Head of caudate nucleus (tissue), 42 donors: ENCODE results near the gene NBL1.
A peak's percentile ranks its signal among the peaks of the same experiment; 100 is the strongest.

Experiments
- DNase-seq, 42 donors: peaks; one replicate each; pipeline versions ENCODE4 v3.0.0 to v3.0.0-alpha.2; 2020 to 2021; ENCODE audit warnings: mixed read lengths in 7 of 42
- intact Hi-C: fragments of 100-400 bp; cut with DNase I; formaldehyde crosslinking; loops from one replicate; pipeline ENCODE4 v1.15.0; 2022

Gene NBL1

DNA sequence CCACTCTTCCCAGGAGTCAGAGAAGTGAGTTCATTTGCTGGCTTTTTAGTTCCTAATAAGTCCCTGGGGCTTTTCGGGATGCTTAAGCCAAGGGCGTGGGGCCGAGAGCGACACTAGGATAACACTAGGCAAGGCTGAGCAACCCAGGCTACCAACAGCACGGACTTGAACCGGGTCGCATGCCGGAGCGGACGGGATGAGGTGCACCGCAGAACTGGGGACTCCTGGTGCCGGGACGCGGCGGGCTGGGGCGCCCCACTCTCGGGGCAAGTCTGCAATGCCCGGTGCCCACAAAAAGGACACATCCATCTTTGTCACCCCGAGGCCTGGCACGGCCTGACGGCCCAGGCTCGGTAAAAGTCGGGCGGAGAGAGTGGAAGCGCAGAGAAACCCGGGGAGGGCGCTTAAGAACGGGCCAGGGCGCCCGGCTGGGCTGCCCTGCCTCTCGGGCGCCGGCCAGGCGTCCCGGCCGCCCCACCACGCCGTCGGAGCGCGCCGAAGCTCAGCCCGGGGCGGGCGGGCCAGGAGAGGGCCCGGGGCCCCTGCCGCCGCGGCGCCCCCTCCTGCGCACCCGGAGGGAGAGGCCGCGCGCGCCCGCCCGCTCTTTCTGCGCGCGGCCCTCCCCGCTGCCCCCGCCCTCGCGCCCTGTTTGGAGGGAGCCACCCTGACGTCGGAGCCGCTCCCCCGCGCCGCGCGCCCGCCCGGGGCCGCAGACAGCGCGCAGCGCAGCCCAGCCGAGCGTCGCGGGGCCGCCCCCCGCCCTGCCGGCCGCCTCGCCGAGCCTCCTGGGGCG lies at the start of gene NBL1:
NBL1 (plus strand) TSS at position 710 of the 793 bp plus-strand sequence. CDS start 10,720 bp downstream, outside the sequence.
- peak in 38 of 42 donors; percentile 45 to 85 (median 70) for DNase-seq
- intact Hi-C loops: no loop called here

GRCh38 chr1:19596065-19596713 lies 47.9 kb upstream of the NBL1 start:
- DNase-seq: peak in 10 of 42 donors; percentile 8 to 37 (median 11)
- intact Hi-C loops: loop anchor here (10.0 kb wide), 1 partner anchor 111 kb away; the partner anchor contains the start of gene CAPZB

DNA sequence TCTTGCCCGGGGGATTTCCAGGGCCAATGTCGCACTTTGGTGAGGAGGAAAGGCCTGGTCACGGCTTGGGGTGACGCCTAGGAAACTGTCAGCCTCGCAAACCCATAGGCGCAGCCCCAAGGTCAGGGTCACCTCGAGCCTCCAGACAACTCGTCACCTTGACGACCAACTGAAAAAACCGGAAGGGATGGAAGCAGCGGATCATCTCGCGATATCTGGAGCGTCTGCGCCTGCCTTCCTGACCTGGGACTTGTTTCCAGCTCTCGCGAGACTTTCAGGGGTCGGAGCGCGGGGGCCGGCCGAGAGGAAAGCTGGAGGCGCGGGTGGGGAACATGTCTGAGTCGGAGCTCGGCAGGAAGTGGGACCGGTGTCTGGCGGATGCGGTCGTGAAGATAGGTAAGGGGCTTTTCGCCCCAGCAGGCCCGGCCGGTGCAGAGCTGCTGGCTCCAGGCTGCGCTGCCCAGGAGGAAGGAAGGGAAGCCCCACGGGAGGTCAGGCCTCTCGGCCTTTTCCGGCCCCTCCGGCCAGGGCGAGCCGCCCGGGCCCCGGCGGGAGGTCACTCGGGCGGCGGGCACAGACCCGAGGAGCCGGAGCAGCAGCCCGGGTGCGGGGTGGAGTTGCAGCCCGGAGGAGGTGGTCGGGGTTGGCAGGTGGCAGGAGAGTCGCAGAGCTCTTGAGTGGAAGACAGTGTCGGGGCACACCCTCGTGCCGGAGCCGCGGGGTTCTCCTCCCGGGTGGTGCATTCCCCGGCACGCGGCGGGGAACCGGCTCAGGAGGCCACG lies 47.2 kb upstream of the NBL1 start:
- peak; percentile 92 to 99 (median 96) for DNase-seq
- intact Hi-C loops: loop anchor here (10.0 kb wide), 1 partner anchor 112 kb away; the partner anchor contains the start of gene CAPZB

- intact Hi-C loops: loop anchor here (10.0 kb wide), 1 partner anchor 113 kb away; the partner anchor contains the start of gene CAPZB
- DNase-seq: peak in 1 of 42 donors; percentile 10
Measured at GRCh38 chr1:19597496-19598309, 46.4 kb upstream of the NBL1 start.

DNA sequence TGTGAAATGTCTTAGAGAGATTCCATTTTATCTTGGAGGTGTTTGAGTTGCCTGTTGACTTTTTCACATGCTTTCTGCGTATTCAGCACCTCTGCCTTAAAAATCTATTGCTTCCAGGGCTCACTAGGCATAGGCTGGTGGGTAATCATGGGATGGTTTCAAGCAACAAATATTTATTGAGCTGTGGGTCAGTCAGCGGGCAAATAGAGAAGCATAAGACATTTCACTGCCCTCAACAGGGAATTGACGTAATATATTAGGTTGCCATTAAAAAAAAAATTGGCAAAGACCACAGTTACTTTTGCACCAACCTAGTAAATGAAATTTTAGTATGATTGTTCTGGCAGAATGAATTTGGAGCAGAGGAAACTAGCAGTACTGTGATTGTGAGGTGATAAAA lies 44.3 kb upstream of the NBL1 start:
- intact Hi-C loops: loop anchor here (10.0 kb wide), 1 partner anchor 115 kb away; the partner anchor contains the start of gene CAPZB
- DNase-seq: no peak

GRCh38 chr1:19602486-19602885 lies 41.6 kb upstream of the NBL1 start:
- DNase-seq: no peak
- intact Hi-C loops: no loop called here

DNA sequence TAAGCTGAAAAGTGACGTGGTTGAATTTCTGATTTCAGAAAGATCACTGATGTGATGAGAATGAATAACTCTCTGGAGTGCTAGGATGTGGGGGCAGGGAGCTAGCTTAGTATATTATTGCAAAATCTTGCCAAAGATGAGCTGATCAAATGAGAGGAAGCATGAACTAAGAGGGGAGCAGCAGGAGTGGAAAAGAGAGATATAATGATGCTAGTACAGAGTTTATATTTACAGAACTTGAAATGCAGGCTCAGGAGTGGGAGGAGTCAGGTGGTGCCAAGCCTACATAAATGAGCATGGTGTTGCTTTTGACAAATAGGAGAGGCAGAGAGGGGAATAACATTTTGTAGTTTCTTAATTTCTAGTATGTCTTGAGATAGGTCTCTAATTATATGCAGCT lies 38.1 kb upstream of the NBL1 start:
- DNase-seq: peak in 19 of 42 donors; percentile 13 to 62 (median 29)
- intact Hi-C loops: no loop called here

DNA sequence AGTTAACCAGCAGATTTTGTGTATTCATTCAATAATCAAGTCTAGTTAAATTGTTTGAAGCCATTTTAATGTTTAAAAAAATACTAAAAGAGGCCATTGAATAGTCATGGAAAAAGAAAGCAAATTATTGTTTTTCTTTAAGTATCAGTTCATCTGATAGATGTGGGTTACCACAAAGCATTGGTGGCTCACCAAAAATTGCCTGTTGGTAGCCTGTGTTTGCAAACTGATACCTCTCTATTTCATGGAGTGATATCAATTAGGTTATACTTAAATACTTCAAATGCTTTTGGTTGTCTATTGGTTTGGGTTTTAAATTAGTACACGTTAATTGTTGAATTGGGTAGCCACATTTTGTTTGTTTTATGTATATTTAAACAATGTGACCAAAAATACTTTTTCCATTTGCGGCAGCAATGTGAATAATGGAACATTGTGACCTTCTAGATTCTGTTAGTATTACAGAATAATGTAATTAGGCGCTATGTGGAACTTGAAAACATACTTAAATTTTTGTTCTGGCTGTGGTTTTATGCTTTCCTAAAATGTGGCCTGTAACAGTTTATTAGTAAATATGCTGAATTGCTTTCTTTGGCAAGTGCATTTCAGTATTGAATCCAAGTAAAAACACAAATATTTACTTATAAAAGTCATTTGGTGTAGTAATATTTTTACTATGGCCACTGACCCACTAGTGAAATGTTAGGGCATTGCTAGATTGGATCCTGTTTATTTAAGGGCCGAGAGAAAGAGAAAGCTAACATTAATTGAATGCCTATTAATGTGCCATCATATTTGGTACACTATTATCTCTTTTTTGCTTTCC lies 37.1 kb upstream of the NBL1 start:
- intact Hi-C loops: no loop called here
- DNase-seq: no peak

- intact Hi-C loops: no loop called here
- DNase-seq: no peak
Measured at GRCh38 chr1:19608232-19608631, 35.9 kb upstream of the NBL1 start.

DNA sequence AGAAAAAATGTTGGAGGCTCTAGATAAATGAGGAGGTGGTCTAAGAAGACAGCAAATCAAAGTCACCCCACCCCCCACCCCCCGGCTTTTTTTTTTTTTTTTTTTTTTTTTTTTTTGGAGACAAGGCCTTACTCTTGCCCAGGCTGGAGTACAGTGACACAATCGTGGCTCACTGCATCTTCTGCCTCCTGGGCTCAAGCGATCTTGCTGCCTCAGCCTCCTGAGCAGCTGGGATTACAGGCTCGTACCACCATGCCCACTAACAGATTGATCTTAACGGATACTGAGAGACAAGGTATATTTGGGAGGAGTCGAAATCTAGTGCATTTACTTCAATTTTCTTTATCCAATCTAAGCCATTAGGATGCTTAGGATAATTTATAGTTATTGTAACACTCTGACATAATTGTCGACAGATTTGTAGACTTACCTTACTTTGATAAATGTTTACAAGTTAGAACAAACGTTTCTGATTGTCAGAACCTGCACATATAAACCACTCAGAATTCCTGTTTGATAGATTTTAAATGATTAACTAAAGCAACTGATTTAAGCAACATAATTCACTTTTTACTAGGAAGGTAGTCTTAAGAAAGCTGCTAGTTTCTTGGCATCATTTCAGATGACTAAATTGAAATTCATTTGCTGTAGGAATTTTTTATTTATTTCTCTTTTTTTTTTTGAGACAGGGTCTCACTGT lies 33.7 kb upstream of the NBL1 start:
- no peak for DNase-seq
- intact Hi-C loops: no loop called here

- DNase-seq: no peak
- intact Hi-C loops: no loop called here
Measured at GRCh38 chr1:19612530-19612929, 31.6 kb upstream of the NBL1 start.

- intact Hi-C loops: no loop called here
- no peak for DNase-seq
Measured at GRCh38 chr1:19613171-19613703, 30.9 kb upstream of the NBL1 start.

GRCh38 chr1:19615438-19615837 lies 28.7 kb upstream of the NBL1 start:
- no peak for DNase-seq
- intact Hi-C loops: no loop called here

- intact Hi-C loops: no loop called here
- DNase-seq: peak in 1 of 42 donors; percentile 16
Measured at GRCh38 chr1:19616489-19616888, 27.6 kb upstream of the NBL1 start.

DNA sequence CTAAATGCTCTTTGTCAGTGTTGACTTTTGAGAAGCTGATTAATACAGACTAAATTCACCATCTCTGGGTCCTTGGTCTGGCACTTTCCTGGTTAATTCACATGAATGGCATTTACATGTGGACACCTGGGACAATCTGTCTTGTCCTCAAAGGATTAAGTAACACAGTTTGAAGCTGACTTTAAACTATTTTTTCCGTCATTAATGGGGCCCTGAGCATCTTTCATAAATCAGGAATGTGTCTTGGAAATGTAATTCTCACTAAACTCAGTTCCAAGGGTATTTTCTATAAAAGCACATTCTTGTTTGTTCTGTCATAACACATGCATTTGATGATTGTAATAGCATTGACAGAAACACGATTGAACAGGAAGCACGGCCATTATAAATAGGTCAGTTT lies 26.7 kb upstream of the NBL1 start:
- DNase-seq: no peak
- intact Hi-C loops: no loop called here

GRCh38 chr1:19618428-19618827 lies 25.7 kb upstream of the NBL1 start:
- intact Hi-C loops: no loop called here
- DNase-seq: no peak
